Osteoblast (primary cell): ENCODE results near the gene ACOD1. TPM values are rescaled to one million over a fixed set of nuclear protein-coding genes. Genes with fewer than 3 reads are reported as not detected.
"Not testable (repeated sequence)": the region's sequence is repeated elsewhere in the genome, so short reads cannot be mapped to it uniquely, and the experiment has no call there.

Experiments
- DNase-seq: peaks from one replicate; pipeline ENCODE4 v3.0.0; 2011; ENCODE audit warnings: low spot score, mixed read lengths; ENCODE audit not compliant: insufficient read length; ENCODE audit errors: missing footprints
- H2AFZ ChIP-seq: 2 replicates; pipeline ENCODE4 v1.6.0; 2011; ENCODE audit warnings: mild to moderate bottlenecking, low read length
- H3K27ac ChIP-seq: 2 replicates; pipeline ENCODE4 v1.5.1; 2011; ENCODE audit warnings: mild to moderate bottlenecking, low read depth, low read length, moderate library complexity
- H3K27me3 ChIP-seq: 2 replicates; pipeline ENCODE4 v1.6.0; 2012; ENCODE audit warnings: mild to moderate bottlenecking, control low read depth, inconsistent platforms, low read length, moderate library complexity; ENCODE audit not compliant: insufficient read depth
- H3K36me3 ChIP-seq: 2 replicates; pipeline ENCODE4 v1.5.1; 2011; ENCODE audit warnings: mild to moderate bottlenecking, low read length, control low read depth, moderate library complexity; ENCODE audit not compliant: insufficient read depth
- H3K4me1 ChIP-seq: 2 replicates; pipeline ENCODE4 v1.5.1; 2011; ENCODE audit warnings: mild to moderate bottlenecking, low read length, control low read depth, moderate library complexity; ENCODE audit not compliant: insufficient read depth
- H3K4me2 ChIP-seq: 2 replicates; pipeline ENCODE4 v1.6.0; 2011; ENCODE audit warnings: mild to moderate bottlenecking, low read length; ENCODE audit not compliant: insufficient read depth
- H3K4me3 ChIP-seq: fragments of 200-600 bp; sonication (generic); 3 replicates; pipeline ENCODE4 v1.5.1; 2012; ENCODE audit warnings: mild to moderate bottlenecking, low read length, inconsistent platforms; ENCODE audit not compliant: insufficient read depth
- H3K79me2 ChIP-seq: 2 replicates; pipeline ENCODE4 v1.6.0; 2012; ENCODE audit warnings: mild to moderate bottlenecking, low read length, control low read depth, inconsistent platforms; ENCODE audit not compliant: insufficient read depth
- H3K9me3 ChIP-seq: 2 replicates; pipeline ENCODE4 v1.5.1; 2011; ENCODE audit warnings: low read depth, low read length, control low read depth
- H4K20me1 ChIP-seq: 2 replicates; pipeline ENCODE4 v1.6.0; 2012; ENCODE audit warnings: mild to moderate bottlenecking, low read length, control low read depth; ENCODE audit not compliant: insufficient read depth
- total RNA-seq: library from RNA; depleted of rRNA; stranded (reverse); fragments of >200 nt; gene quantifications from 2 replicates; pipeline ENCODE4 v1.2.3, GENCODE V29; 2012
- TF ChIP-seq, protein P1 (sequence below): IDR thresholded peaks from 2 replicates; pipeline ENCODE4 v1.5.1; 2011; ENCODE audit warnings: mild to moderate bottlenecking, low read depth, low read length, moderate library complexity; ENCODE audit errors: extremely low read depth

ACOD1 gene
- total RNA-seq, 1 donor, result not detected

DNA sequence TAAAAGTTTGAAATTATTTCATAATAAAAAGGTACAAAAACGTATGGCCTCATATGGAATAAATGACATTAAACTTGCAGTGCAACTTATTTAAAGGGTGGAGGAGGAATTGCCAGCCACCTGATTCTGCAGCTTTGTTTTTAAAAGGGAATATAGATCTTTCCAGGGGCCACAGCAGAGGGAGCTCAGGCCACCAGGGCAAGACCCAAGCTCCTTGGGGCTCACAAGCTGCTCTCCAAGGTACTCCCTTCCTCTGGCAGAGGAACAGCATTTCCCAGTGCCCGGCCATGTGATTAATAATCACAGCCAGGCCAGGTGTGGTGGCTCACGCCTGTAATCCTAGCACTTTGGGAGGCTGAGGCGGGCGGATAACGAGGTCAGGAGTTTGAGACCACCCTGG lies 6.2 kb downstream of the ACOD1 start:
- Histone ChIP-seq H3K36me3 (no peaks in the 10 kb centered on the region), H3K27ac (no peak overlapping the region), H4K20me1 (no peaks in the 10 kb centered on the region), H3K9me3 (no peaks in the 10 kb centered on the region), H3K4me2 (no peak overlapping the region), H3K27me3 (peaks cover 3% of the 10 kb centered on the region), H3K79me2 (no peaks in the 10 kb centered on the region), H2AFZ (no peak overlapping the region), H3K4me1 (no peaks in the 10 kb centered on the region), H3K4me3 (no peak overlapping the region)
- TF ChIP-seq, protein P1, sequence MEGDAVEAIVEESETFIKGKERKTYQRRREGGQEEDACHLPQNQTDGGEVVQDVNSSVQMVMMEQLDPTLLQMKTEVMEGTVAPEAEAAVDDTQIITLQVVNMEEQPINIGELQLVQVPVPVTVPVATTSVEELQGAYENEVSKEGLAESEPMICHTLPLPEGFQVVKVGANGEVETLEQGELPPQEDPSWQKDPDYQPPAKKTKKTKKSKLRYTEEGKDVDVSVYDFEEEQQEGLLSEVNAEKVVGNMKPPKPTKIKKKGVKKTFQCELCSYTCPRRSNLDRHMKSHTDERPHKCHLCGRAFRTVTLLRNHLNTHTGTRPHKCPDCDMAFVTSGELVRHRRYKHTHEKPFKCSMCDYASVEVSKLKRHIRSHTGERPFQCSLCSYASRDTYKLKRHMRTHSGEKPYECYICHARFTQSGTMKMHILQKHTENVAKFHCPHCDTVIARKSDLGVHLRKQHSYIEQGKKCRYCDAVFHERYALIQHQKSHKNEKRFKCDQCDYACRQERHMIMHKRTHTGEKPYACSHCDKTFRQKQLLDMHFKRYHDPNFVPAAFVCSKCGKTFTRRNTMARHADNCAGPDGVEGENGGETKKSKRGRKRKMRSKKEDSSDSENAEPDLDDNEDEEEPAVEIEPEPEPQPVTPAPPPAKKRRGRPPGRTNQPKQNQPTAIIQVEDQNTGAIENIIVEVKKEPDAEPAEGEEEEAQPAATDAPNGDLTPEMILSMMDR, result no peak
- DNase-seq, result no peak

DNA sequence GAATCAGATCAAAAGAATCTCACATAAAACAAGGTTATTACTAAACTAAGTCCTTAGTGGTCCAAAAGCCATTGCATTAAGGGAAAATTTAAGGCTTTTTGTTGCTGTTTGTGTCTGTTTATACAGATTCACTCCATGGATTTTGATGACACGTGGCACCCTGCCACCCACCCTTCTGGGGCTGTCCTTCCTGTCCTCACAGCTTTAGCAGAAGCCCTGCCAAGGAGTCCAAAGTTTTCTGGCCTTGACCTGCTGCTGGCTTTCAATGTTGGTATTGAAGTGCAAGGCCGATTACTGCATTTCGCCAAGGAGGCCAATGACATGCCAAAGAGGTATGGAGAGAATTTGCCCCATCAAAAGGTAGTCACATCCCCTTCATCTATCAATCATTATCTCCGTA lies 6.9 kb downstream of the ACOD1 start:
- TF ChIP-seq, protein P1, result no peak
- peaks cover 3% of the 10 kb centered on the region for H3K27me3 ChIP-seq
- H3K79me2 ChIP-seq, result no peaks in the 10 kb centered on the region
- no peak overlapping the region for H3K27ac ChIP-seq
- no peak overlapping the region for H2AFZ ChIP-seq
- DNase-seq, result no peak
- H4K20me1 ChIP-seq, result no peaks in the 10 kb centered on the region
- H3K9me3 ChIP-seq, result no peaks in the 10 kb centered on the region
- no peaks in the 10 kb centered on the region for H3K4me1 ChIP-seq
- no peak overlapping the region for H3K4me3 ChIP-seq
- H3K4me2 ChIP-seq, result no peak overlapping the region
- no peaks in the 10 kb centered on the region for H3K36me3 ChIP-seq

DNA sequence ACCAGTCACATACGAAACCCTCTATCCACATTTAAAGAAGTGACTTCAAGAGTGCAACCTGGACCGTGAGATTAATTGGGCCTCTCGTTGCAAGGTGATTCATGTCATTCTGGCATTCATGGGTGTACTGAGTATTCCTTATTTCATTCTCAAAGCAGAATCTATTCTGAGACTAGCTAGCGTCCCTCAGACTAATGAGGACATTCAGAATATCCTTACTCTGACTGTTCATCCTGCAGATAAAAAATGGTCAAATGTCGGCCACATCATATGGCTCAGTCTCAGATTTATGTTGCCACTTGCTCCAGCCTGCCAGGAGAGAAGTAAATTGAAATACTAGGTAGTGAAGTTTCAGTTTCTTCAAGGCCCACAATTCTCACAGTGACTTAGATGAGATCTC lies 7.3 kb downstream of the ACOD1 start:
- no peaks in the 10 kb centered on the region for H4K20me1 ChIP-seq
- H3K36me3 ChIP-seq, result no peaks in the 10 kb centered on the region
- H3K4me3 ChIP-seq, result no peak overlapping the region
- TF ChIP-seq, protein P1, result no peak
- no peaks in the 10 kb centered on the region for H3K79me2 ChIP-seq
- H3K9me3 ChIP-seq, result no peaks in the 10 kb centered on the region
- H3K4me1 ChIP-seq, result no peaks in the 10 kb centered on the region
- no peak overlapping the region for H3K4me2 ChIP-seq
- no peak overlapping the region for H3K27ac ChIP-seq
- DNase-seq, result no peak
- H2AFZ ChIP-seq, result no peak overlapping the region
- H3K27me3 ChIP-seq, result peaks cover 3% of the 10 kb centered on the region

DNA sequence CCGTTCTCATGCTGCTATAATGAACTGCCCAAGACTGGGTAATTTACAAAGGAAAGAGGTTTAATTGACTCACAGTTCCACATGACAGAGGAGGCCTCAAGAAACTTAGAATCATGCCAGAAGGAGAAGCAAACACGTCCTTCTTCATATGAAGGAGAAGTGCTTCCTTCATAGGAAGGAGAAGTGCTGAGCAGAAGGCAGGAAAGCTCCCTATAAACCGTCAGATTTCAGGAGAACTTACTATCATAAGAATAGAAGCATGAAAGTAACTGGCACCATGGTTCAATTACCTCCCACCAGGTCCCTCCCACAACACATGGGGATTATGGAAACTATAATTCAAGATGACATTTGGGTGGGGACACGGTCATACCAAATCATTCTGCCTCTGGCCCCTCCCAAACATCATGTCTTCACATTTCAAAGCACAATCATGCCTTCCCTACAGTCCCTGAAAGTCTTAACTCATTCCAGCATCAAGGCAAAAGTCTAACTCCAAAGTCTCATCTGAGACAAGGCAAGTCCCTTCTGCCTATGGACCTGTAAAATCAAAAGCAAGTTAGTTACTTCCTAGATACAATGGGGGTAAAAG lies 10.6 kb downstream of the ACOD1 start:
- Histone ChIP-seq H3K36me3 (no peaks in the 10 kb centered on the region), H3K27ac (no peak overlapping the region), H3K4me3 (no peak overlapping the region), H3K79me2 (no peaks in the 10 kb centered on the region), H3K4me1 (no peaks in the 10 kb centered on the region), H3K4me2 (no peak overlapping the region), H4K20me1 (no peaks in the 10 kb centered on the region), H2AFZ (no peak overlapping the region), H3K27me3 (no peaks in the 10 kb centered on the region), H3K9me3 (no peaks in the 10 kb centered on the region)
- TF ChIP-seq, protein P1, result no peak
- no peak for DNase-seq

DNA sequence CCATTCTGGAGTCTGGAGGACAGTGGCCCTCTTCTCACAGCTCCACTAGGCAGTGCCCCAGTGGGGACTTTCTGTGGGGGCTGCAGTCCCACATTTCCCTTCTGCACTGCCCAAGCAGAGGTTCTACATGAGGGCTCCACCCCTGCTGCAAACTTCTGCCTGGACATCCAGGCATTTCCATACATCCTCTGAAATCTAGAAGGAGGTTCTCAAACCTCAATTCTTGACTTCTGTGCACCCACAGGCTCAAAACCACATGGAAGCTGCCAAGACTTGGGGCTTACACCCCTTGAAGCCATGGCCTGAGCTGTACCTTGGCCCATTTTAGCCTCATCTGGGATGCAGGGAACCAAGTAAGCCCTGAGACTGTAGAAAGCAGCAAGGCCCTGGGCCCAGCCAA lies 11.4 kb downstream of the ACOD1 start:
- H3K79me2 ChIP-seq, H2AFZ ChIP-seq, H3K4me3 ChIP-seq, H3K27me3 ChIP-seq, H3K4me2 ChIP-seq, H3K4me1 ChIP-seq, H3K27ac ChIP-seq, DNase-seq, H4K20me1 ChIP-seq, H3K36me3 ChIP-seq, H3K9me3 ChIP-seq: not testable (repeated sequence)
